ENCODE measurements around the gene HAUS8.

HAUS8 gene

DNA sequence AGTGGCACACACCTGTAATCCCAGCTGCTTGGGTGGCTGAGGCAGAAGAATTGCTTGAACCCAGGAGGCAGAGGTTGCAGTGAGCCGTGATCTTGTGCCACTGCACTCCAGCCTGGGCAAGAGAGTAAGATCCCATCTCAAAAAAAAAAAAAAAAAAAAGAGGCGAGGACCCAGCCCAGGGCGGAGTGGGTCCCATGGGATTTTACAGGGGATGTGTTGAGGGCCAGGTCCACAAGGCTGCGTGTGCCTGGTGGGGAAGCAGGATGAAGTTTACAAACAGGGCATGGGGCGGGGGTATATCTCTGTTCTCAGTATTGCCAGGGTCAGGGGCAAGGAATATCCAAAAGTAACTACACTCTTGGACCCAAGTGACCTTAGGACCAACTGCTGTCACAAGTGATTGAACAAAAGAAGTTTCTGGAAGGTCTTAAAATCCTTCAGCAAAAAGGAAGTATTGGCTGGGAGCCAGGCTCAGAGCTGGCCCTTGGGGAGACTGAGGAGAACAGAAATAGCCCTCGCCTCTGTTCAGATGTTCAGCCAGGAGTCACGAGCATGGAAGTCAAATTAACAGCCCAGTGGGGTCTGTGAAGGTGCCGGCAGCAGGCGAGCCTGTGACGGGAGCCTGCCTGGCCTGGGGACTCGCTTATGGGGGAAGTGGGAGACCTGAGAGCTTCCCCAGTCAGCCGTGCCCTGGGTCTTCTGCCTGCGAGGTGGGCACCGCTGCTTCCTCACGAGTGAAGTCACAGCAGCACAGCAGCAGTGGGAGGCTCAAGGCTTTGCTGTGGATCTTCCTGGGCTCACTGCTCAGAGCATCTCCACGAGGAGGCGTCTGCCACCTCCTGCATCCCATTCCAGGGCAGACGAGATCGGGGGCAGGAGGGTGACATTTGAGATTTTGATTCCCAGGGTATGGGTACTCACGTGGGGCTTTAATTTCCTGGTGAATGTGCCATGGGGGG is 6.7 kb upstream of the HAUS8 start:
- Histone ChIP-seq H3K27me3 (ENCODE audit: control insufficient read depth, insufficient read depth, low read length) (no peaks in the 10 kb centered on the region), H2AFZ (no peak overlapping the region), H3K4me1 (no peaks in the 10 kb centered on the region), H3K4me3 (ENCODE audit: low read depth, low read length) (no peak overlapping the region), H3K4me2 (ENCODE audit: low read length) (no peak overlapping the region), H3K79me2 (peaks cover 36% of the 10 kb centered on the region), H3K27ac (no peak overlapping the region), H3K9ac (no peak overlapping the region), H3K9me3 (ENCODE audit: control insufficient read depth, low read length) (no peaks in the 10 kb centered on the region), H3K36me3 (ENCODE audit: control insufficient read depth, insufficient read depth, low read length) (no peaks in the 10 kb centered on the region)
- TF ChIP-seq, protein P1, sequence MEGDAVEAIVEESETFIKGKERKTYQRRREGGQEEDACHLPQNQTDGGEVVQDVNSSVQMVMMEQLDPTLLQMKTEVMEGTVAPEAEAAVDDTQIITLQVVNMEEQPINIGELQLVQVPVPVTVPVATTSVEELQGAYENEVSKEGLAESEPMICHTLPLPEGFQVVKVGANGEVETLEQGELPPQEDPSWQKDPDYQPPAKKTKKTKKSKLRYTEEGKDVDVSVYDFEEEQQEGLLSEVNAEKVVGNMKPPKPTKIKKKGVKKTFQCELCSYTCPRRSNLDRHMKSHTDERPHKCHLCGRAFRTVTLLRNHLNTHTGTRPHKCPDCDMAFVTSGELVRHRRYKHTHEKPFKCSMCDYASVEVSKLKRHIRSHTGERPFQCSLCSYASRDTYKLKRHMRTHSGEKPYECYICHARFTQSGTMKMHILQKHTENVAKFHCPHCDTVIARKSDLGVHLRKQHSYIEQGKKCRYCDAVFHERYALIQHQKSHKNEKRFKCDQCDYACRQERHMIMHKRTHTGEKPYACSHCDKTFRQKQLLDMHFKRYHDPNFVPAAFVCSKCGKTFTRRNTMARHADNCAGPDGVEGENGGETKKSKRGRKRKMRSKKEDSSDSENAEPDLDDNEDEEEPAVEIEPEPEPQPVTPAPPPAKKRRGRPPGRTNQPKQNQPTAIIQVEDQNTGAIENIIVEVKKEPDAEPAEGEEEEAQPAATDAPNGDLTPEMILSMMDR (IDR thresholded peaks at IDR 0.05), result no peak

DNA sequence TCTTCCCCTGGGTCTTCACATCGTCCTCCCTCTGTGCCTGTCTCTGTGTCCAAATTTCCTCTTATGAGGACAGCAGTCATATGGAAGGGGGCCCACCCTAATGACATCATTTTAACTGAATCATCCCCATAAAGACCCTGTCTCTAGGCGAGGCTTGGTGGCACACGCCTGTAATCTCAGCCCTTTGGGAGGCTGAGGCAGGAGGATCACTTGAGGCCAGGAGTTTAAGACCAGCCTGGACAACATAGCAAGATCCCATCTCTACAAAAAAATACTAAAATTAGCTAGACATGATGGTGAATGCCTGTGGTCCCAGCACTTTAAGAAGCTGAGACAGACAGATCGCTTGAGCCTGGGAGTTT is 5.2 kb upstream of the HAUS8 start:
- no peaks in the 10 kb centered on the region for H3K4me1 ChIP-seq
- no peak overlapping the region for H2AFZ ChIP-seq
- no peaks in the 10 kb centered on the region for H3K27me3 ChIP-seq (ENCODE audit: control insufficient read depth, insufficient read depth, low read length)
- H3K9ac ChIP-seq, result no peak overlapping the region
- H3K4me2 ChIP-seq (ENCODE audit: low read length), result no peak overlapping the region
- no peak overlapping the region for H3K4me3 ChIP-seq (ENCODE audit: low read depth, low read length)
- no peaks in the 10 kb centered on the region for H3K36me3 ChIP-seq (ENCODE audit: control insufficient read depth, insufficient read depth, low read length)
- TF ChIP-seq, protein P1 (IDR thresholded peaks at IDR 0.05), result no peak
- no peaks in the 10 kb centered on the region for H3K9me3 ChIP-seq (ENCODE audit: control insufficient read depth, low read length)
- peaks cover 29% of the 10 kb centered on the region for H3K79me2 ChIP-seq
- no peak overlapping the region for H3K27ac ChIP-seq

DNA sequence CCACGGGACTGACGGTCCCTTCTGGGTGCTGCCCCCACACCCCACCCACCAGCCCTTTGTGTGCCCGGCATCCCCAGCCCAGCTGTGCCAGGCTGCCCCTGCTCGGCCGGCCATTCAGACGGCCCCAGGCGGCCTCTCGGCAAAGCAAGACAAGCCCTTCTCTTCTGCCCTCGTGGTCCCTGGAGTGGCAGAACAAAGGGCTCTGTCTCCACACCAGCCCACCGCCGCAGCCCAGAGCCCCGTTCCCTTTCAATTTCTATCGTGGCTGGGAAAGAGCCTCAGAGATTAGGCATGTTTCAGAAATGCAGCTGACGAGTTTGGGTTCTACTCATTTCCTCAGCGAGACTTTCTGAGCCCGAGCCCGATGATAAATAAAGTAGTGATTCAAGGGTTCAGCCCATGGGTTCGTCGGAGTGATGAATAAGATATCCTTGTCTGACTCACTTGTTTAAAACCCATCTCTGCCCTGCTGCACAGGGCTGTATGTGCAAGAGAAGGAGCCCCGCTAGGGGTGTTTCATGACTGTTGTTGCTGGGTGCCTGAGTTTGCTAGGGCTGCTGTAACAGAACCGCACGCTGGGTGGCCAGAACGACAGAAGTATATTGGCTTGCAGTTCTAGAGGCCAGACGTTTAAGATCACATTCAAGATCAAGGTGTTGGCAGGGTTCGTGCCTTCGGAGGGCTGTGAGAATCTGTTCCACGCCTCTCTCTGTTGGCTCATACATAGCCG is 4.6 kb upstream of the HAUS8 start:
- H3K36me3 ChIP-seq (ENCODE audit: control insufficient read depth, insufficient read depth, low read length), result no peaks in the 10 kb centered on the region
- no peak overlapping the region for H3K4me2 ChIP-seq (ENCODE audit: low read length)
- H3K9ac ChIP-seq, result no peak overlapping the region
- no peak overlapping the region for H3K4me3 ChIP-seq (ENCODE audit: low read depth, low read length)
- H3K27ac ChIP-seq, result no peak overlapping the region
- H2AFZ ChIP-seq, result no peak overlapping the region
- TF ChIP-seq, protein P1 (IDR thresholded peaks at IDR 0.05), result no peak
- H3K4me1 ChIP-seq, result no peaks in the 10 kb centered on the region
- H3K9me3 ChIP-seq (ENCODE audit: control insufficient read depth, low read length), result no peaks in the 10 kb centered on the region
- H3K27me3 ChIP-seq (ENCODE audit: control insufficient read depth, insufficient read depth, low read length), result no peaks in the 10 kb centered on the region
- peaks cover 26% of the 10 kb centered on the region for H3K79me2 ChIP-seq

DNA sequence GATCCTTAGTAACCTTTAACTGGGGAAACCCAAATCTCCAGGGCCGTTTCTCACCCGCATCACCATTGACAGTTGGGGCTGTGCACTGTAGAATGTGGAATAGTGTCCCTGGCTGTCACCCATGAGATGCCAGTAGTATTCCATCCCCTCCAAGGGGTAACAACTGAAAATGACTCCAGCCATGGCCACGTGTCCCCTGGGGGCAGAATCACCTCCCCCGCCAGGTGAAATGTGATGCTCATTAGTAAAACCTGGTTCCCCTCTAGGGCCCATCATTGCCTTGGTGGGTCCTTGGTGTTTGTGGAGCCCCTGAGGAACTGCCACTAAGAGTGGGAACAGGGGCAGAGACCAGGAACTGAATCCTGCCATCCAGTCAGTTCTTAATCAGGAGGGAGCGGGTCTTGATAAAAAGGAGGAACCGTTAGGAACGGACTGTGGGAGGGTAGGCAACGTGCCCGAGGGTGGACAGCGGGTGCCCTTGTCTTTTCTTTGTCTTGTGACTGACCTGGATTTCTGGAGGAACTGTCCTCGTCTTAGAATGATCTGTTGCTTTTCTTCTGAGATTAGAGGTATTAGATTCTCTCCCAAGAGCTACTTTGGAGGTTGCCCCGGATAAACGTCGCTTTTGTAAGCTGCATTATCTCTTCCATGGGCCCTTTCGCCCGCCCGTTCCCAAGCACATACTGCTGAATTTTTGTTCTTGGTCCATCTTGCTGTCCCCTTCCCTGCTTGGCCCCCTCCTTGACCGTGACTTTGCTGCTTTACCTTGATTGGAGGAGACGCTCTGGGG is 3.9 kb upstream of the HAUS8 start:
- Histone ChIP-seq H3K36me3 (ENCODE audit: control insufficient read depth, insufficient read depth, low read length) (no peaks in the 10 kb centered on the region), H3K27me3 (ENCODE audit: control insufficient read depth, insufficient read depth, low read length) (no peaks in the 10 kb centered on the region), H3K9me3 (ENCODE audit: control insufficient read depth, low read length) (no peaks in the 10 kb centered on the region), H3K9ac (no peak overlapping the region), H3K4me3 (ENCODE audit: low read depth, low read length) (no peak overlapping the region), H3K4me2 (ENCODE audit: low read length) (no peak overlapping the region), H3K4me1 (peaks cover 3% of the 10 kb centered on the region), H3K79me2 (peaks cover 28% of the 10 kb centered on the region), H3K27ac (no peak overlapping the region), H2AFZ (no peak overlapping the region)
- TF ChIP-seq, protein P1 (IDR thresholded peaks at IDR 0.05), result no peak
